Osteoblast (primary cell): ENCODE measurements around the gene PTDSS2. TPM values are rescaled to one million over a fixed set of nuclear protein-coding genes. Genes with fewer than 3 reads are reported as not detected.
"Not testable (repeated sequence)": the region's sequence is repeated elsewhere in the genome, so short reads cannot be mapped to it uniquely, and the experiment has no call there.

ENCODE experiments used
- DNase-seq: peaks from one replicate; pipeline ENCODE4 v3.0.0; 2011; ENCODE audit warnings: low spot score, mixed read lengths; ENCODE audit not compliant: insufficient read length; ENCODE audit errors: missing footprints
- H2AFZ ChIP-seq: 2 replicates; pipeline ENCODE4 v1.6.0; 2011; ENCODE audit warnings: mild to moderate bottlenecking, low read length
- H3K27ac ChIP-seq: 2 replicates; pipeline ENCODE4 v1.5.1; 2011; ENCODE audit warnings: mild to moderate bottlenecking, low read depth, low read length, moderate library complexity
- H3K27me3 ChIP-seq: 2 replicates; pipeline ENCODE4 v1.6.0; 2012; ENCODE audit warnings: mild to moderate bottlenecking, control low read depth, inconsistent platforms, low read length, moderate library complexity; ENCODE audit not compliant: insufficient read depth
- H3K36me3 ChIP-seq: 2 replicates; pipeline ENCODE4 v1.5.1; 2011; ENCODE audit warnings: mild to moderate bottlenecking, low read length, control low read depth, moderate library complexity; ENCODE audit not compliant: insufficient read depth
- H3K4me1 ChIP-seq: 2 replicates; pipeline ENCODE4 v1.5.1; 2011; ENCODE audit warnings: mild to moderate bottlenecking, low read length, control low read depth, moderate library complexity; ENCODE audit not compliant: insufficient read depth
- H3K4me2 ChIP-seq: 2 replicates; pipeline ENCODE4 v1.6.0; 2011; ENCODE audit warnings: mild to moderate bottlenecking, low read length; ENCODE audit not compliant: insufficient read depth
- H3K4me3 ChIP-seq: fragments of 200-600 bp; sonication (generic); 3 replicates; pipeline ENCODE4 v1.5.1; 2012; ENCODE audit warnings: mild to moderate bottlenecking, low read length, inconsistent platforms; ENCODE audit not compliant: insufficient read depth
- H3K79me2 ChIP-seq: 2 replicates; pipeline ENCODE4 v1.6.0; 2012; ENCODE audit warnings: mild to moderate bottlenecking, low read length, control low read depth, inconsistent platforms; ENCODE audit not compliant: insufficient read depth
- H3K9me3 ChIP-seq: 2 replicates; pipeline ENCODE4 v1.5.1; 2011; ENCODE audit warnings: low read depth, low read length, control low read depth
- H4K20me1 ChIP-seq: 2 replicates; pipeline ENCODE4 v1.6.0; 2012; ENCODE audit warnings: mild to moderate bottlenecking, low read length, control low read depth; ENCODE audit not compliant: insufficient read depth
- total RNA-seq: library from RNA; depleted of rRNA; stranded (reverse); fragments of >200 nt; gene quantifications from 2 replicates; pipeline ENCODE4 v1.2.3, GENCODE V29; 2012
- TF ChIP-seq, protein P1 (sequence below): IDR thresholded peaks from 2 replicates; pipeline ENCODE4 v1.5.1; 2011; ENCODE audit warnings: mild to moderate bottlenecking, low read depth, low read length, moderate library complexity; ENCODE audit errors: extremely low read depth

The PTDSS2 gene
- total RNA-seq, 1 donor = 36.2 TPM

DNA sequence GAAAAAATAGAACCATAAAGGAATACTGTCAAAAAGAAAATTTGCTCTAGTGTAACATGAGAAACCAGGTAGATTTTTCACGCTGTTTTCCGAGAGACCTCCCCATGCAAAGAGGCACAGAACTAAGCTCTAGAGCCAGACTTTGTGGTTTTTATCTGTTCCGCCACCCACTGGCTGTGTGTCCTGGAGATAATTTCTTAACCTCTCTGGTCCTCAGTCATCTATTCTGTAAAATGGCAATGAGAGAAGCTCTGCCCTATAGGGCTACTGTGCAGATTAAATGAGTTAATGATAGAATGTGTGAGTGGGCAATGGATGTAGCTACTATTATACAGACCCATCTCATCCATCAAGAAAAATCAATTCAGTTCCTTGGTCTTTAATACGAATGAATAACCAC is 25.8 kb upstream of the PTDSS2 start:
- Histone ChIP-seq H3K4me3 (no peak overlapping the region), H3K79me2 (no peaks in the 10 kb centered on the region), H2AFZ (no peak overlapping the region), H3K4me2 (no peak overlapping the region), H4K20me1 (no peaks in the 10 kb centered on the region), H3K4me1 (no peaks in the 10 kb centered on the region), H3K36me3 (no peaks in the 10 kb centered on the region), H3K27ac (no peak overlapping the region), H3K9me3 (no peaks in the 10 kb centered on the region), H3K27me3 (peaks cover 11% of the 10 kb centered on the region)
- TF ChIP-seq, protein P1, sequence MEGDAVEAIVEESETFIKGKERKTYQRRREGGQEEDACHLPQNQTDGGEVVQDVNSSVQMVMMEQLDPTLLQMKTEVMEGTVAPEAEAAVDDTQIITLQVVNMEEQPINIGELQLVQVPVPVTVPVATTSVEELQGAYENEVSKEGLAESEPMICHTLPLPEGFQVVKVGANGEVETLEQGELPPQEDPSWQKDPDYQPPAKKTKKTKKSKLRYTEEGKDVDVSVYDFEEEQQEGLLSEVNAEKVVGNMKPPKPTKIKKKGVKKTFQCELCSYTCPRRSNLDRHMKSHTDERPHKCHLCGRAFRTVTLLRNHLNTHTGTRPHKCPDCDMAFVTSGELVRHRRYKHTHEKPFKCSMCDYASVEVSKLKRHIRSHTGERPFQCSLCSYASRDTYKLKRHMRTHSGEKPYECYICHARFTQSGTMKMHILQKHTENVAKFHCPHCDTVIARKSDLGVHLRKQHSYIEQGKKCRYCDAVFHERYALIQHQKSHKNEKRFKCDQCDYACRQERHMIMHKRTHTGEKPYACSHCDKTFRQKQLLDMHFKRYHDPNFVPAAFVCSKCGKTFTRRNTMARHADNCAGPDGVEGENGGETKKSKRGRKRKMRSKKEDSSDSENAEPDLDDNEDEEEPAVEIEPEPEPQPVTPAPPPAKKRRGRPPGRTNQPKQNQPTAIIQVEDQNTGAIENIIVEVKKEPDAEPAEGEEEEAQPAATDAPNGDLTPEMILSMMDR = no peak
- no peak for DNase-seq

DNA sequence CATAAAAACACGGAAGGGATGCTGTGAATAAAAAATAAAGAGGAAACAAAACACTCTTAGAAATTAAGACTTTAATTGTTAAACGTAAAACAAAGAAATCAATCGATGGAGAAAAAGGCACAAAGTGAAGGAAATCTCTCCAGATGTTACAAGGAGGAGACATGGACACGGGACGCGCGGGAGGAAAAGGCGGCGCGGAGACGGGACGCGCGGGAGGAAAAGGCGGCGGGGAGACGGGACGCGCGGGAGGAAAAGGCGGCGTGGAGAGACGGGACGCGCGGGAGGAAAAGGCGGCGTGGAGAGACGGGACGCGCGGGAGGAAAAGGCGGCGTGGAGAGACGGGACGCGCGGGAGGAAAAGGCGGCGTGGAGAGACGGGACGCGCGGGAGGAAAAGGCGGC is 25.3 kb upstream of the PTDSS2 start:
- H3K27ac ChIP-seq, H3K27me3 ChIP-seq, H3K4me3 ChIP-seq, H3K79me2 ChIP-seq, H3K4me1 ChIP-seq, H3K36me3 ChIP-seq, H3K9me3 ChIP-seq, DNase-seq, H3K4me2 ChIP-seq, H2AFZ ChIP-seq, H4K20me1 ChIP-seq: not testable (repeated sequence)

DNA sequence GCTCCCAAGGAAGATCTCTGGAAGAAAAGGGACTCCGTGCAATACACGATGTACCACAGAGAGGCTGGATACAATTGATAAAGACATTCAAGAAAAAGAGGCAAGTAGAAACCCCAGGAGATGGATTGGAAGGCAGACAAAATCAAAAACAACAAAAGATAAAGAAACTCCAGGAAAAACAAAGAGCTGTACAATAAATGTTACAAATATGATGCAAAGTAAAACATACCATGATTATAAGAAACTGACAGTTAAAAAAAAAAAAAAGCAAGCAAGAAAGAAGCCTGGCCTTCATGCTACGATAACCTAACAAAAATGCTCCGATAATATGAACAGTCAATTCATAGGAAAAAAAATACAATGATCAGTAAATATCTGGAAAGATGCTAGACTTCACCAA is 24.8 kb upstream of the PTDSS2 start:
- no peaks in the 10 kb centered on the region for H3K79me2 ChIP-seq
- no peaks in the 10 kb centered on the region for H3K4me1 ChIP-seq
- H3K9me3 ChIP-seq = no peaks in the 10 kb centered on the region
- H3K4me2 ChIP-seq = no peak overlapping the region
- no peak overlapping the region for H2AFZ ChIP-seq
- no peaks in the 10 kb centered on the region for H3K36me3 ChIP-seq
- H3K4me3 ChIP-seq = no peak overlapping the region
- TF ChIP-seq, protein P1 = no peak
- H3K27me3 ChIP-seq = peaks cover 8% of the 10 kb centered on the region
- H4K20me1 ChIP-seq = no peaks in the 10 kb centered on the region
- H3K27ac ChIP-seq = no peak overlapping the region
- no peak for DNase-seq

DNA sequence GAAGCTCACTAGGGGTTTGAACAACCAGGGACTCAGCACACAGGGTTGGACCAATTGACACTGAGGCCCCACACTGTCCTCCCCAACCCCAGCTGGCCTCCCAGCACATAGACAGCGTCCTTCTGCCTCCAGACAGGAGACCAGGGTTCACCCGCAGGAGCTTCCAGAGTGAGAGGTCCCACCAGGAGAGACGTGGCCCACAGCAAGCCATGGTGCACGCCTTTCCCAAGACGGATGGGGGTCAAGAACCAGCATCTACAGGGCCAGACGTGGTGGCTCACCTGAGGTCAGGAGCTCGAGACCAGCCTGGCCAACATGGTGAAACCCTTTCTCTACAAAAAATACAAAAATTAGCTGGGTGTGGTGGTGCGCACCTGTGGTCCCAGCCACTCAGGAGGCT is 23.2 kb upstream of the PTDSS2 start:
- no peaks in the 10 kb centered on the region for H3K36me3 ChIP-seq
- no peaks in the 10 kb centered on the region for H3K4me1 ChIP-seq
- no peak overlapping the region for H3K27ac ChIP-seq
- no peak for DNase-seq
- H3K4me3 ChIP-seq = no peak overlapping the region
- no peaks in the 10 kb centered on the region for H4K20me1 ChIP-seq
- no peaks in the 10 kb centered on the region for H3K9me3 ChIP-seq
- no peaks in the 10 kb centered on the region for H3K79me2 ChIP-seq
- H2AFZ ChIP-seq = no peak overlapping the region
- peaks cover 8% of the 10 kb centered on the region for H3K27me3 ChIP-seq
- H3K4me2 ChIP-seq = no peak overlapping the region
- TF ChIP-seq, protein P1 = no peak
